Trophoblast cell (in vitro differentiated cells and primary cell): ENCODE data around the gene AGAP1.

Experiments
- DNase-seq, 2 donors: peaks; one replicate each; pipeline ENCODE4 v3.0.0-alpha.2; 2016
- H2AFZ ChIP-seq: 2 replicates; pipeline ENCODE4 v1.6.1; 2013; ENCODE audit warnings: low read length, moderate library complexity, mild to moderate bottlenecking; ENCODE audit not compliant: insufficient read depth, poor library complexity
- H2AK5ac ChIP-seq: 2 replicates; pipeline ENCODE4 v1.6.1; 2013; ENCODE audit warnings: mild to moderate bottlenecking, low read length
- H2BK120ac ChIP-seq: 2 replicates; pipeline ENCODE4 v1.6.1; 2013; ENCODE audit warnings: low read length, mild to moderate bottlenecking, moderate library complexity; ENCODE audit not compliant: insufficient read depth, poor library complexity
- H2BK12ac ChIP-seq: 2 replicates; pipeline ENCODE4 v1.6.1; 2013; ENCODE audit warnings: mild to moderate bottlenecking, low read length, moderate library complexity
- H2BK5ac ChIP-seq: 2 replicates; pipeline ENCODE4 v1.6.1; 2013; ENCODE audit warnings: low read length, low read depth, moderate library complexity, mild to moderate bottlenecking; ENCODE audit not compliant: poor library complexity
- H3K14ac ChIP-seq: 2 replicates; pipeline ENCODE4 v1.6.1; 2013; ENCODE audit warnings: mild to moderate bottlenecking, low read length
- H3K18ac ChIP-seq: 2 replicates; pipeline ENCODE4 v1.6.1; 2013; ENCODE audit warnings: mild to moderate bottlenecking, low read length
- H3K23ac ChIP-seq: 2 replicates; pipeline ENCODE4 v1.6.1; 2013; ENCODE audit warnings: low read length
- H3K27ac ChIP-seq: 2 replicates; pipeline ENCODE4 v1.5.1; 2013; ENCODE audit warnings: low read depth, mild to moderate bottlenecking, inconsistent platforms, low read length, moderate library complexity
- H3K27me3 ChIP-seq: 2 replicates; pipeline ENCODE4 v1.6.1; 2013; ENCODE audit warnings: inconsistent platforms, mild to moderate bottlenecking, low read length, moderate library complexity; ENCODE audit not compliant: insufficient read depth
- H3K36me3 ChIP-seq, 2 experiments: 1 replicate in 1 of 2; 2 replicates in 1 of 2; pipeline ENCODE4 v1.6.1; 2013; ENCODE audit warnings: low read length in 2 of 2, mild to moderate bottlenecking in 2 of 2, moderate library complexity in 1 of 2; ENCODE audit not compliant: insufficient read depth in 2 of 2, control insufficient read depth in 1 of 2
- H3K4ac ChIP-seq: 2 replicates; pipeline ENCODE4 v1.6.1; 2013; ENCODE audit warnings: low read depth, mild to moderate bottlenecking, low read length, moderate library complexity
- H3K4me1 ChIP-seq, 2 experiments: 1 replicate in 1 of 2; 2 replicates in 1 of 2; pipeline ENCODE4 v1.6.1; 2013; ENCODE audit warnings: low read length in 2 of 2, mild to moderate bottlenecking in 2 of 2, moderate library complexity in 1 of 2; ENCODE audit not compliant: insufficient read depth in 2 of 2, control insufficient read depth in 1 of 2
- H3K4me2 ChIP-seq: 2 replicates; pipeline ENCODE4 v1.6.1; 2013; ENCODE audit warnings: inconsistent platforms, mild to moderate bottlenecking, low read length, moderate library complexity
- H3K4me3 ChIP-seq: 2 replicates; pipeline ENCODE4 v1.5.1; 2013; ENCODE audit warnings: mild to moderate bottlenecking, low read depth, low read length, inconsistent platforms
- H3K79me1 ChIP-seq: one replicate; pipeline ENCODE4 v1.6.1; 2013; ENCODE audit warnings: low read length
- H3K79me2 ChIP-seq: 2 replicates; pipeline ENCODE4 v1.6.1; 2013; ENCODE audit warnings: low read length, mild to moderate bottlenecking; ENCODE audit not compliant: control insufficient read depth, insufficient read depth, poor library complexity
- H3K9ac ChIP-seq: 2 replicates; pipeline ENCODE4 v1.6.1; 2013; ENCODE audit warnings: mild to moderate bottlenecking, low read length
- H3K9me3 ChIP-seq: 2 replicates; pipeline ENCODE4 v1.6.1; 2013; ENCODE audit warnings: low read depth, mild to moderate bottlenecking, control low read depth, inconsistent platforms, low read length; ENCODE audit not compliant: insufficient read depth
- H4K12ac ChIP-seq: 2 replicates; pipeline ENCODE4 v1.6.1; 2013; ENCODE audit warnings: low read depth, mild to moderate bottlenecking, low read length, moderate library complexity
- H4K8ac ChIP-seq: 2 replicates; pipeline ENCODE4 v1.6.1; 2013; ENCODE audit warnings: low read depth, mild to moderate bottlenecking, low read length, moderate library complexity
- H4K91ac ChIP-seq: one replicate; pipeline ENCODE4 v1.6.1; 2013; ENCODE audit warnings: low read depth, mild to moderate bottlenecking, low read length, moderate library complexity
- WGBS: extraction: QIAGEN DNeasy Blood & Tissue Kit; methylation state at CpG from one replicate; pipeline ENCODE4 v1.1.7; 2013; ENCODE audit warnings: missing lambda C conversion rate; ENCODE audit not compliant: insufficient read length, insufficient coverage; ENCODE audit errors: extremely low coverage; 5-methylcytosine and 5-hydroxymethylcytosine counted together

The AGAP1 gene

DNA sequence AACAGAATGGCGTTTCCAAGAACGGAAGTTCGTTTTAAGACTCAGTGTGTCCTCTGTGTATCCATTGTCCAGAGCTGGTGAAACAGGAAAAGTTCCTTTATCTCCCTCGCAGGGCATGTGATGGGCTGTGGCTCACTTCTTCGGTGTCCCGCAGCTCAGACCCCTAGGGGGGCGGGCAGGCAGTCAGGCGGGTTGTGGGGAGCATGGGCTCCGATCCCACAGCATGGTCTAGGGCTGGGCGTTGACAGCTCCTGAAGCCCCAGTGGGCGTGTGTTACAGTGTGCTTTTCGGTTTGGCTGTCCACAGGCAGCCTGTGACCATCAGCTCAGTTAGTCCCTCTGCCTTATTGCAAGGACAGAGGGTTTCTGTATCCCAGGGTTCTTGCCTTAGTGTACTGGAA is 319.6 kb downstream of the AGAP1 start:
- Histone ChIP-seq H3K18ac (no peak overlapping the region), H3K27me3 (no peaks in the 10 kb centered on the region), H2AFZ (no peak overlapping the region), H2BK12ac (no peak overlapping the region), H2BK5ac (no peak overlapping the region), H3K36me3 (peaks cover 7 to 14% of the 10 kb centered on the region in 2 experiments), H3K9ac (no peak overlapping the region), H3K23ac (no peak overlapping the region), H4K91ac (no peak overlapping the region), H2AK5ac (no peak overlapping the region), H3K9me3 (no peaks in the 10 kb centered on the region), H3K14ac (no peak overlapping the region), H3K79me2 (no peaks in the 10 kb centered on the region), H3K79me1 (no peaks in the 10 kb centered on the region), H4K8ac (no peak overlapping the region), H4K12ac (no peak overlapping the region), H2BK120ac (no peak overlapping the region), H3K4ac (no peak overlapping the region), H3K27ac (no peak overlapping the region), H3K4me1 (no peaks in the 10 kb centered on the region), H3K4me2 (no peak overlapping the region), H3K4me3 (no peak overlapping the region)
- WGBS, result no CpG with 5 or more reads among the region's 12 CpGs
- no peak for DNase-seq

- no peak overlapping the region for H3K18ac ChIP-seq
- no peak overlapping the region for H3K27ac ChIP-seq
- no peak overlapping the region for H3K4me3 ChIP-seq
- no peak overlapping the region for H3K23ac ChIP-seq
- H3K9me3 ChIP-seq, result peaks cover 2% of the 10 kb centered on the region
- H3K27me3 ChIP-seq, result no peaks in the 10 kb centered on the region
- H4K91ac ChIP-seq, result no peak overlapping the region
- H3K79me1 ChIP-seq, result no peaks in the 10 kb centered on the region
- H4K8ac ChIP-seq, result no peak overlapping the region
- no peaks in the 10 kb centered on the region for H3K4me1 ChIP-seq
- H3K36me3 ChIP-seq, result peaks cover 0 to 2% of the 10 kb centered on the region in 2 experiments
- H4K12ac ChIP-seq, result no peak overlapping the region
- H3K4me2 ChIP-seq, result no peak overlapping the region
- no peak overlapping the region for H2BK120ac ChIP-seq
- H3K9ac ChIP-seq, result no peak overlapping the region
- no peak overlapping the region for H2AK5ac ChIP-seq
- no peaks in the 10 kb centered on the region for H3K79me2 ChIP-seq
- no peak overlapping the region for H2BK12ac ChIP-seq
- no peak overlapping the region for H2BK5ac ChIP-seq
- no peak overlapping the region for H2AFZ ChIP-seq
- no peak for DNase-seq
- H3K14ac ChIP-seq, result no peak overlapping the region
- no peak overlapping the region for H3K4ac ChIP-seq
- WGBS, result no CpG with 5 or more reads among the region's 2 CpGs
These were observed 326.7 kb downstream of the AGAP1 start for GRCh38 chr2:235820571-235820970.

- Histone ChIP-seq H2AFZ (no peak overlapping the region), H2BK120ac (no peak overlapping the region), H3K4me2 (no peak overlapping the region), H3K9ac (no peak overlapping the region), H2BK5ac (no peak overlapping the region), H3K79me2 (no peaks in the 10 kb centered on the region), H4K8ac (no peak overlapping the region), H4K12ac (no peak overlapping the region), H2AK5ac (no peak overlapping the region), H3K27ac (no peak overlapping the region), H3K18ac (no peak overlapping the region), H3K23ac (no peak overlapping the region), H3K14ac (no peak overlapping the region), H3K27me3 (no peaks in the 10 kb centered on the region), H4K91ac (no peak overlapping the region), H3K4me3 (no peak overlapping the region), H3K9me3 (peaks cover 2% of the 10 kb centered on the region), H3K4ac (no peak overlapping the region), H3K4me1 (no peaks in the 10 kb centered on the region), H3K79me1 (no peaks in the 10 kb centered on the region), H2BK12ac (no peak overlapping the region), H3K36me3 (no peaks in the 10 kb centered on the region)
- no CpG with 5 or more reads among the region's 3 CpGs for WGBS
- DNase-seq, result no peak
These were observed 330.5 kb downstream of the AGAP1 start for GRCh38 chr2:235824331-235824730.

DNA sequence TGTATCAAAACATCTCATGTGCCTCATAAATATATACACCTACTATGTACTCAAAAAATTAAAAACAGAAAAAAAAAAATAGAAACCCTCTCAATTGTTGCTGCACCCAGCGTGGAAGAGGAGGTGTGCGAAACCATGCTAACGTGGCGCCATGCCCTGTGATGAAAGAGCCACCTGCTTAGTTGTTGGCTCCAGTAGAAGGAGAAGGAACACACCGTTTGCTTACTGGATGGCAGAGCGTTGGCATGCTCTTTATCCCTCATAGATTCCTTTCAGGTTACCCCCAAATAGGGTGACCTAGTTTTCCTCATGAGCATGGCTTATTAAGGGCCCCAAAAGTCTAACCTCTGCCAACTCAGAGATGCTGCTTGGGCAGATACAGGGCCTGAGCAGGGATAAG is 332.1 kb downstream of the AGAP1 start:
- no peaks in the 10 kb centered on the region for H3K4me1 ChIP-seq
- H2BK5ac ChIP-seq, result no peak overlapping the region
- no peaks in the 10 kb centered on the region for H3K79me1 ChIP-seq
- H2BK12ac ChIP-seq, result no peak overlapping the region
- H3K9me3 ChIP-seq, result peaks cover 2% of the 10 kb centered on the region
- no peak overlapping the region for H2AFZ ChIP-seq
- H3K18ac ChIP-seq, result no peak overlapping the region
- no peak overlapping the region for H4K8ac ChIP-seq
- H2AK5ac ChIP-seq, result no peak overlapping the region
- no peaks in the 10 kb centered on the region for H3K79me2 ChIP-seq
- H3K4me3 ChIP-seq, result no peak overlapping the region
- DNase-seq, result no peak
- H4K91ac ChIP-seq, result no peak overlapping the region
- no peak overlapping the region for H3K4me2 ChIP-seq
- no peak overlapping the region for H3K27ac ChIP-seq
- H4K12ac ChIP-seq, result no peak overlapping the region
- no CpG with 5 or more reads among the region's 6 CpGs for WGBS
- H3K27me3 ChIP-seq, result no peaks in the 10 kb centered on the region
- H3K9ac ChIP-seq, result no peak overlapping the region
- H3K4ac ChIP-seq, result no peak overlapping the region
- H3K14ac ChIP-seq, result no peak overlapping the region
- no peak overlapping the region for H3K23ac ChIP-seq
- no peaks in the 10 kb centered on the region for H3K36me3 ChIP-seq
- H2BK120ac ChIP-seq, result no peak overlapping the region
